HepG2 (cell line): Measurements from ENCODE around the gene MYO1G. TPM values are rescaled to one million over a fixed set of nuclear protein-coding genes. Genes with fewer than 3 reads are reported as not detected.

Experiments
- ATAC-seq: fragments of 200-7000 bp; cut with Tn5 transposase; 3 replicates; pipeline ENCODE4 v1.9.1; 2020; ENCODE audit warnings: mild to moderate bottlenecking, moderate library complexity
- BruUV-seq: library from RNA; stranded (reverse); fragments of 400-500 nt; replicated peaks from 2 replicates; lab custom pipeline; 2021; lab: Mats Ljungman, UMichigan
- CTCF ChIA-PET: fragments of 300-600 bp; formaldehyde crosslinking; extraction: SDS; loops from one replicate; lab custom pipeline; 2021; ENCODE audit warnings: low total read pairs, inconsistent platforms, low intra/inter-chr PET ratio; lab: Yijun Ruan, JAX
- POLR2A ChIA-PET: fragments of 350-600 bp; sonication (Branson Sonifier 250); formaldehyde crosslinking; loops from one replicate; lab custom pipeline; 2020; ENCODE audit warnings: antibody characterized with exemption, inconsistent platforms; lab: Yijun Ruan, JAX
- DNase-seq: peaks from one replicate; pipeline ENCODE4 v3.0.0-alpha.2; 2015; ENCODE audit warnings: low spot score
- FAIRE-seq: peaks from 3 replicates; lab custom pipeline; 2011; peaks lifted over from hg19 to GRCh38; lab: Jason Lieb, UNC
- H2AFZ ChIP-seq: one replicate; pipeline ENCODE4 v1.6.1; 2011; ENCODE audit warnings: low read length, inconsistent platforms
- H3K27ac ChIP-seq: fragments of 300-600 bp; 3 replicates; pipeline ENCODE4 v1.8.0; 2011; ENCODE audit warnings: mixed run types, mild to moderate bottlenecking, mixed read lengths, low read length, inconsistent platforms; ENCODE audit not compliant: insufficient read depth; ENCODE audit errors: extremely low read length
- H3K27me3 ChIP-seq, 2 experiments: fragments of 200-600 bp in 1 of 2; 2 replicates in 1 of 2; 3 replicates in 1 of 2; pipeline versions ENCODE4 v1.6.0 to v1.8.0; 2011; ENCODE audit warnings: low read length in 2 of 2, mild to moderate bottlenecking in 2 of 2, moderate library complexity in 2 of 2, inconsistent platforms in 1 of 2; ENCODE audit not compliant: insufficient read depth in 2 of 2, control insufficient read depth in 1 of 2
- H3K36me3 ChIP-seq, 2 experiments: fragments of 200-600 bp in 1 of 2; replicated peaks in 1 of 2; 2 replicates in 1 of 2; 3 replicates in 1 of 2; pipeline versions ENCODE4 v1.5.1 to v1.8.0; 2011; ENCODE audit warnings: low read length in 2 of 2, inconsistent platforms in 1 of 2; ENCODE audit not compliant: insufficient read depth in 2 of 2, control insufficient read depth in 1 of 2
- H3K4me1 ChIP-seq: 2 replicates; pipeline ENCODE4 v1.5.1; 2012; ENCODE audit warnings: low read length, inconsistent platforms; ENCODE audit not compliant: insufficient read depth
- H3K4me2 ChIP-seq: 2 replicates; pipeline ENCODE4 v1.6.0; 2011; ENCODE audit warnings: low read depth, low read length, inconsistent platforms
- H3K4me3 ChIP-seq, 3 experiments: fragments of 200-600 bp in 1 of 3; sonication (generic), shearing (Covaris generic) in 1 of 3; replicated peaks in 1 of 3; 2 replicates each; pipeline ENCODE4 v1.5.1; 2011 to 2016; ENCODE audit warnings: low read length in 3 of 3, inconsistent platforms in 2 of 3, low read depth in 2 of 3, mild to moderate bottlenecking in 2 of 3, control low read depth in 1 of 3, mixed read lengths in 1 of 3; ENCODE audit not compliant: insufficient read depth in 1 of 3
- H3K79me2 ChIP-seq: one replicate; pipeline ENCODE4 v1.6.1; 2011; ENCODE audit warnings: low read length, inconsistent platforms; ENCODE audit not compliant: insufficient read depth
- H3K9ac ChIP-seq: 2 replicates; pipeline ENCODE4 v1.6.0; 2011; ENCODE audit warnings: mild to moderate bottlenecking, low read depth, low read length, inconsistent platforms; ENCODE audit not compliant: insufficient read depth
- H3K9me3 ChIP-seq: 2 replicates; pipeline ENCODE4 v1.5.1; 2012; ENCODE audit warnings: mild to moderate bottlenecking, low read length
- H4K20me1 ChIP-seq: 2 replicates; pipeline ENCODE4 v1.6.0; 2011; ENCODE audit warnings: inconsistent platforms, mild to moderate bottlenecking, low read length, moderate library complexity; ENCODE audit not compliant: insufficient read depth
- FUBP1 ChIP-seq: sonication (generic); formaldehyde crosslinking; IDR thresholded peaks from 2 replicates; pipeline ENCODE4 v1.5.1; 2020; ENCODE audit warnings: missing genetic modification reagents, mild to moderate bottlenecking, borderline replicate concordance
- MYPOP ChIP-seq: sonication (generic); formaldehyde crosslinking; IDR thresholded peaks from 2 replicates; pipeline ENCODE4 v1.8.1; 2023; ENCODE audit warnings: mild to moderate bottlenecking, moderate library complexity, missing genetic modification reagents
- RELA ChIP-seq: sonication (generic); formaldehyde crosslinking; IDR thresholded peaks from 2 replicates; pipeline ENCODE4 v1.4.0; 2020; ENCODE audit warnings: missing genetic modification reagents
- REXO4 ChIP-seq: sonication (generic); formaldehyde crosslinking; IDR thresholded peaks from 2 replicates; pipeline ENCODE4 v1.8.0; 2022; ENCODE audit warnings: missing genetic modification reagents, mild to moderate bottlenecking, borderline replicate concordance
- SIX4 ChIP-seq: sonication (generic); formaldehyde crosslinking; IDR thresholded peaks from 2 replicates; pipeline ENCODE4 v1.4.0; 2020; ENCODE audit warnings: missing genetic modification reagents
- TEAD2 ChIP-seq: sonication (generic); formaldehyde crosslinking; IDR thresholded peaks from 2 replicates; pipeline ENCODE4 v1.9.0; 2021; ENCODE audit warnings: missing genetic modification reagents
- ZBTB44 ChIP-seq: sonication (generic); formaldehyde crosslinking; IDR thresholded peaks from 2 replicates; pipeline ENCODE4 v1.4.0; 2020; ENCODE audit warnings: missing genetic modification reagents
- ZBTB7B ChIP-seq: sonication (generic); formaldehyde crosslinking; IDR thresholded peaks from 2 replicates; pipeline ENCODE4 v1.4.0; 2020; ENCODE audit warnings: missing genetic modification reagents
- ZNF431 ChIP-seq: sonication (generic); formaldehyde crosslinking; IDR thresholded peaks from 2 replicates; pipeline ENCODE4 v1.9.0; 2022; ENCODE audit warnings: missing genetic modification reagents, low read depth, mild to moderate bottlenecking, borderline replicate concordance
- ZNF44 ChIP-seq: sonication (generic); formaldehyde crosslinking; IDR thresholded peaks from 2 replicates; pipeline ENCODE4 v1.5.1; 2020; ENCODE audit warnings: mild to moderate bottlenecking, missing genetic modification reagents
- WGBS: methylation state at CpG from one replicate; pipeline ENCODE4 v1.1.6; 2017; ENCODE audit warnings: low lambda C conversion rate; 5-methylcytosine and 5-hydroxymethylcytosine counted together
- in situ Hi-C: cut with HindIII; loops from 2 replicates; pipeline ENCODE4 v1.10.0; 2017; ENCODE audit warnings: low pct_unique_long_range_greater_than_20kb; ENCODE audit not compliant: extremely low pct_ligation_motif_present
- intact Hi-C: fragments of 100-400 bp; cut with micrococcal nuclease; formaldehyde crosslinking; loops from one replicate; pipeline ENCODE4 v1.10.0; 2022; ENCODE audit not compliant: unreplicated experiment
- polyA plus RNA-seq, 8 experiments: library from polyadenylated mRNA; depleted of rRNA in 3 of 8; stranded (reverse) in 7 of 8; unstranded in 1 of 8; fragments of >200 nt; fragmentation: Illumina TruSeq in 4 of 8; extraction: Trizol in 4 of 8; gene quantifications; 2 replicates each; pipeline versions ENCODE4 v1.2.1 to v1.2.3, GENCODE V29; 2011 to 2016; ENCODE audit warnings: low read depth in 4 of 8, missing spikeins in 1 of 8, mixed read lengths in 1 of 8; ENCODE audit not compliant: insufficient read depth in 1 of 8
- total RNA-seq, 5 experiments: library from RNA; depleted of rRNA; stranded (reverse); fragments of >200 nt; fragmentation: Illumina TruSeq; extraction: Trizol; gene quantifications; 2 replicates each; pipeline ENCODE4 v1.2.3, GENCODE V29; 2016; ENCODE audit warnings: low read depth in 1 of 5

The MYO1G gene
- total and polyA plus RNA-seq, 2 of the 13 experiments (the other 11 are each of a cell fraction or from before 2014, with no cell fraction given) = 0.29 to 1.1 TPM

- TF ChIP-seq ZNF44 (CRISPR knock-in tag) (no peak), ZBTB7B (CRISPR knock-in tag) (no peak), MYPOP (CRISPR knock-in tag) (no peak), REXO4 (no peak), RELA (CRISPR knock-in tag) (no peak)
Observed at GRCh38 chr7:44981035-44981706, 2.4 kb upstream of the MYO1G start (continued).

GRCh38 chr7:44980393-44981034, 1.7 kb upstream of the MYO1G start:
- Histone ChIP-seq H3K27me3 (peaks cover under 1 to 4% of the 10 kb centered on the region in 2 experiments; a peak in 2 of 5 replicates), H3K4me1 (peaks cover 22% of the 10 kb centered on the region), H3K9ac (no peak overlapping the region), H4K20me1 (no peaks in the 10 kb centered on the region), H2AFZ (no peak overlapping the region), H3K36me3 (no peaks in the 10 kb centered on the region), H3K27ac (no peak overlapping the region), H3K9me3 (no peaks in the 10 kb centered on the region), H3K79me2 (no peaks in the 10 kb centered on the region), H3K4me3 (no peak overlapping the region), H3K4me2 (no peak overlapping the region)
- BruUV-seq = no TSS peak
- CTCF ChIA-PET = no interaction called here
- no peak for FAIRE-seq
- intact Hi-C loops (no loop called here), in situ Hi-C loops (no loop called here)
- no peak for DNase-seq
- no peak for ATAC-seq
- WGBS = 43% methylated on average over 8 of the region's 8 CpGs
- TF ChIP-seq TEAD2 (CRISPR knock-in tag) = no peak
- no peak for TF ChIP-seq ZBTB44
- no peak for TF ChIP-seq ZNF431 (CRISPR knock-in tag)
- no peak for TF ChIP-seq FUBP1 (CRISPR knock-in tag)
- no peak for TF ChIP-seq SIX4 (CRISPR knock-in tag)
- POLR2A ChIA-PET = no interaction called here
